Cerebellar cortex (tissue), 1 donor: ENCODE measurements around the gene FSTL4.
"Not testable (repeated sequence)": the region's sequence is repeated elsewhere in the genome, so short reads cannot be mapped to it uniquely, and the experiment has no call there.

Experiments
- DNase-seq: peaks from one replicate; pipeline ENCODE4 v3.0.0-alpha.2; 2015; ENCODE audit warnings: low spot score

The FSTL4 gene

GRCh38 chr5:133552925-133553525, 59.3 kb downstream of the FSTL4 start:
- DNase-seq, result peak; percentile 36

- no peak for DNase-seq
These were observed 65.8 kb downstream of the FSTL4 start for GRCh38 chr5:133546500-133546899.

GRCh38 chr5:133544346-133544745, 68.0 kb downstream of the FSTL4 start:
- DNase-seq, result no peak

- no peak for DNase-seq
These were observed 72.5 kb downstream of the FSTL4 start for GRCh38 chr5:133539818-133540217.

GRCh38 chr5:133538718-133539117, 73.6 kb downstream of the FSTL4 start:
- DNase-seq, result no peak

- not testable (repeated sequence) for DNase-seq
These were observed 77.0 kb downstream of the FSTL4 start for GRCh38 chr5:133535241-133535929.

- no peak for DNase-seq
These were observed 77.8 kb downstream of the FSTL4 start for GRCh38 chr5:133534566-133534965.

- no peak for DNase-seq
These were observed 78.8 kb downstream of the FSTL4 start for GRCh38 chr5:133533541-133533940.

GRCh38 chr5:133531594-133531993, 80.7 kb downstream of the FSTL4 start:
- DNase-seq, result no peak

- no peak for DNase-seq
These were observed 81.2 kb downstream of the FSTL4 start for GRCh38 chr5:133531178-133531577.

- DNase-seq, result no peak
These were observed 82.1 kb downstream of the FSTL4 start for GRCh38 chr5:133530270-133530669.

- DNase-seq, result no peak
These were observed 83.5 kb downstream of the FSTL4 start for GRCh38 chr5:133528841-133529240.

GRCh38 chr5:133527311-133527710, 85.0 kb downstream of the FSTL4 start:
- DNase-seq, result no peak

GRCh38 chr5:133526368-133526767, 86.0 kb downstream of the FSTL4 start:
- DNase-seq, result no peak

GRCh38 chr5:133525126-133525525, 87.2 kb downstream of the FSTL4 start:
- DNase-seq, result no peak

GRCh38 chr5:133524666-133525065, 87.7 kb downstream of the FSTL4 start:
- DNase-seq, result no peak

- DNase-seq, result no peak
These were observed 88.3 kb downstream of the FSTL4 start for GRCh38 chr5:133523961-133524586.

- no peak for DNase-seq
These were observed 89.2 kb downstream of the FSTL4 start for GRCh38 chr5:133523013-133523658.

- DNase-seq, result no peak
These were observed 90.5 kb downstream of the FSTL4 start for GRCh38 chr5:133521801-133522200.

GRCh38 chr5:133520991-133521706, 91.2 kb downstream of the FSTL4 start:
- DNase-seq, result peak; percentile 8

- DNase-seq, result no peak
These were observed 92.3 kb downstream of the FSTL4 start for GRCh38 chr5:133520062-133520461.

- peak; percentile 45 for DNase-seq
These were observed 93.2 kb downstream of the FSTL4 start for GRCh38 chr5:133519191-133519590.
